Transverse colon (tissue), 4 donors: Measurements from ENCODE around the gene SORL1. TPM values are rescaled to one million over a fixed set of nuclear protein-coding genes. Genes with fewer than 3 reads are reported as not detected.
A peak's percentile ranks its signal among the peaks of the same experiment; 100 is the strongest.

Experiments used
- DNase-seq: peaks from one replicate; pipeline ENCODE4 v3.0.0-alpha.2; 2019
- H3K27ac ChIP-seq, 4 donors: fragments of 200-600 bp; sonication (generic); 2 replicates each; pipeline ENCODE4 v1.5.1; 2016 to 2018; ENCODE audit warnings: inconsistent platforms in 4 of 4
- H3K27me3 ChIP-seq: fragments of 200-600 bp; sonication (generic); 2 replicates; pipeline ENCODE4 v1.5.1; 2017; ENCODE audit warnings: inconsistent platforms
- H3K36me3 ChIP-seq, 4 donors: fragments of 200-600 bp; sonication (generic); 2 replicates each; pipeline ENCODE4 v1.5.1; 2017 to 2019; ENCODE audit warnings: inconsistent platforms in 4 of 4
- H3K4me1 ChIP-seq, 4 donors: fragments of 200-600 bp; sonication (generic); 2 replicates each; pipeline ENCODE4 v1.5.1; 2017 to 2020; ENCODE audit warnings: inconsistent platforms in 4 of 4
- H3K4me3 ChIP-seq, 4 donors: fragments of 200-600 bp; sonication (generic); 1 replicate in 1 of 4; 2 replicates in 3 of 4; pipeline versions ENCODE4 v1.5.1 to v1.6.1; 2017 to 2019; ENCODE audit warnings: inconsistent platforms in 4 of 4
- H3K9me3 ChIP-seq, 2 donors: fragments of 200-600 bp; sonication (generic); 2 replicates each; pipeline ENCODE4 v1.5.1; 2017 to 2019; ENCODE audit warnings: inconsistent platforms in 2 of 2
- CTCF ChIP-seq, 5 experiments: fragments of 200-600 bp in 3 of 5; fragments of 450-650 bp in 2 of 5; sonication (generic) in 3 of 5; IDR thresholded peaks; 1 replicate in 2 of 5; 2 replicates in 3 of 5; pipeline ENCODE4 v1.5.1; 2016 to 2017; ENCODE audit warnings: antibody characterized with exemption in 5 of 5, inconsistent platforms in 3 of 5, mild to moderate bottlenecking in 2 of 5, moderate library complexity in 1 of 5
- EP300 ChIP-seq: sonication (generic); formaldehyde crosslinking; IDR thresholded peaks from one replicate; pipeline ENCODE4 v1.6.1; 2017; ENCODE audit warnings: antibody characterized with exemption, low read depth
- POLR2A ChIP-seq: fragments of 450-650 bp; IDR thresholded peaks from one replicate; pipeline ENCODE4 v1.6.1; 2016; ENCODE audit warnings: antibody characterized with exemption, mild to moderate bottlenecking, moderate library complexity
- POLR2AphosphoS5 ChIP-seq, 3 donors: sonication (generic); formaldehyde crosslinking; IDR thresholded peaks; one replicate each; pipeline ENCODE4 v1.6.1; 2016; ENCODE audit warnings: antibody characterized with exemption in 3 of 3
- WGBS, 2 donors: methylation state at CpG; one replicate each; pipeline ENCODE4 v1.1.5; 2018; ENCODE audit warnings: low coverage in 1 of 2; 5-methylcytosine and 5-hydroxymethylcytosine counted together
- in situ Hi-C, 4 donors: fragments of 200-750 bp; cut with MboI; loops; one replicate each; pipeline versions ENCODE4 v1.15.0 to v1.15.1; 2017; ENCODE audit warnings: low sequenced_read_pairs in 3 of 4, low pct_ligation_motif_present in 1 of 4, low pct_unique_long_range_greater_than_20kb in 1 of 4
- intact Hi-C: fragments of 100-400 bp; cut with DNase I; formaldehyde crosslinking; loops from one replicate; pipeline ENCODE4 v1.15.1; 2023; ENCODE audit warnings: low total_unique reads
- total RNA-seq, 4 donors: library from RNA; depleted of rRNA; stranded (reverse); fragments of >200 nt; gene quantifications; one replicate each; pipeline ENCODE4 v1.1.0, GENCODE V29; 2016

Gene SORL1
- total RNA-seq, 4 donors from 2014 or later: 81.6 to 338 (median 129) TPM

- peak overlapping the region; percentile 79 to 90 (median 84) for H3K27ac ChIP-seq
- H3K36me3 ChIP-seq: no peaks in the 10 kb centered on the region
- 64 to 67% methylated on average over 2 of the region's 2 CpGs for WGBS, 2 donors
- H3K4me3 ChIP-seq: no peak overlapping the region
- H3K9me3 ChIP-seq: no peaks in the 10 kb centered on the region
- H3K27me3 ChIP-seq: no peaks in the 10 kb centered on the region
- TF ChIP-seq POLR2A: no peak
- no peak for TF ChIP-seq POLR2AphosphoS5 (IDR thresholded peaks at IDR 0.05)
- no peak for TF ChIP-seq CTCF (IDR thresholded peaks at IDR 0.05)
- TF ChIP-seq EP300: no peak
- DNase-seq: no peak
- in situ Hi-C loops (no loop called here), intact Hi-C loops (no loop called here)
- H3K4me1 ChIP-seq: peaks cover 13 to 57% (median 29%) of the 10 kb centered on the region in 4 donors
These were observed 15.4 kb downstream of the SORL1 start for GRCh38 chr11:121467471-121467870.

GRCh38 chr11:121467965-121468364 lies 15.9 kb downstream of the SORL1 start:
- no peaks in the 10 kb centered on the region for H3K9me3 ChIP-seq
- H3K27ac ChIP-seq: peak overlapping the region in 2 of 4 donors; percentile 79 to 90
- no peak for TF ChIP-seq EP300
- TF ChIP-seq POLR2A: no peak
- TF ChIP-seq POLR2AphosphoS5 (IDR thresholded peaks at IDR 0.05): no peak
- no peak for TF ChIP-seq CTCF (IDR thresholded peaks at IDR 0.05)
- H3K36me3 ChIP-seq: no peaks in the 10 kb centered on the region
- no peak overlapping the region for H3K4me3 ChIP-seq
- WGBS, 2 donors: 57 to 74% methylated on average over 5 to 10 of the region's 10 CpGs
- no peaks in the 10 kb centered on the region for H3K27me3 ChIP-seq
- in situ Hi-C loops: no loop called here
- peaks cover 13 to 57% (median 29%) of the 10 kb centered on the region in 4 donors for H3K4me1 ChIP-seq
- intact Hi-C loops: no loop called here
- DNase-seq: no peak

GRCh38 chr11:121469910-121470309 lies 17.8 kb downstream of the SORL1 start:
- Histone ChIP-seq H3K4me3 (no peak overlapping the region), H3K9me3 (no peaks in the 10 kb centered on the region), H3K36me3 (no peaks in the 10 kb centered on the region), H3K27ac (no peak overlapping the region), H3K4me1 (peaks cover 8 to 37% (median 23%) of the 10 kb centered on the region in 4 donors), H3K27me3 (no peaks in the 10 kb centered on the region)
- no peak for TF ChIP-seq POLR2AphosphoS5 (IDR thresholded peaks at IDR 0.05)
- no peak for TF ChIP-seq EP300
- TF ChIP-seq POLR2A: no peak
- no peak for TF ChIP-seq CTCF (IDR thresholded peaks at IDR 0.05)
- 95 to 100% methylated on average over 1 to 5 of the region's 5 CpGs for WGBS, 2 donors
- intact Hi-C loops: no loop called here
- in situ Hi-C loops: no loop called here
- DNase-seq: no peak

- Histone ChIP-seq H3K4me1 (peaks cover 7 to 34% (median 13%) of the 10 kb centered on the region in 4 donors), H3K9me3 (no peaks in the 10 kb centered on the region), H3K36me3 (no peaks in the 10 kb centered on the region), H3K27ac (no peak overlapping the region), H3K4me3 (no peak overlapping the region), H3K27me3 (no peaks in the 10 kb centered on the region)
- intact Hi-C loops: no loop called here
- in situ Hi-C loops: no loop called here
- DNase-seq: no peak
- no peak for TF ChIP-seq POLR2AphosphoS5 (IDR thresholded peaks at IDR 0.05)
- TF ChIP-seq POLR2A: no peak
- TF ChIP-seq CTCF (IDR thresholded peaks at IDR 0.05): no peak
- TF ChIP-seq EP300: no peak
- WGBS, 2 donors: 94% methylated on average over 12 of the region's 12 CpGs; no CpG with 5 or more reads in 1 of the 2 donors
These were observed 19.1 kb downstream of the SORL1 start for GRCh38 chr11:121471167-121471566.
